BE2C (cell line): ENCODE measurements around the gene ARHGAP28.

ENCODE experiments used
- DNase-seq: peaks from one replicate; pipeline ENCODE4 v3.0.0-alpha.2; 2020
- H3K27me3 ChIP-seq: fragments of 250-450 bp; sonication (Bioruptor Pico); 2 replicates; pipeline ENCODE4 v1.5.1; 2020; ENCODE audit warnings: mild to moderate bottlenecking
- H3K36me3 ChIP-seq: fragments of 250-450 bp; sonication (Bioruptor Pico); 2 replicates; pipeline ENCODE4 v1.5.1; 2020; ENCODE audit warnings: mild to moderate bottlenecking
- H3K4me1 ChIP-seq: fragments of 250-450 bp; sonication (Bioruptor Pico); 2 replicates; pipeline ENCODE4 v1.5.1; 2020
- H3K4me3 ChIP-seq: 2 replicates; pipeline ENCODE4 v1.5.1; 2011; ENCODE audit warnings: low read depth, low read length
- H3K9me3 ChIP-seq: fragments of 250-450 bp; sonication (Bioruptor Pico); 2 replicates; pipeline ENCODE4 v1.5.1; 2020
- TF ChIP-seq, protein P1 (sequence below): IDR thresholded peaks from 2 replicates; pipeline ENCODE4 v1.5.1; 2012; ENCODE audit warnings: mild to moderate bottlenecking, low read depth, low read length

ARHGAP28 gene

DNA sequence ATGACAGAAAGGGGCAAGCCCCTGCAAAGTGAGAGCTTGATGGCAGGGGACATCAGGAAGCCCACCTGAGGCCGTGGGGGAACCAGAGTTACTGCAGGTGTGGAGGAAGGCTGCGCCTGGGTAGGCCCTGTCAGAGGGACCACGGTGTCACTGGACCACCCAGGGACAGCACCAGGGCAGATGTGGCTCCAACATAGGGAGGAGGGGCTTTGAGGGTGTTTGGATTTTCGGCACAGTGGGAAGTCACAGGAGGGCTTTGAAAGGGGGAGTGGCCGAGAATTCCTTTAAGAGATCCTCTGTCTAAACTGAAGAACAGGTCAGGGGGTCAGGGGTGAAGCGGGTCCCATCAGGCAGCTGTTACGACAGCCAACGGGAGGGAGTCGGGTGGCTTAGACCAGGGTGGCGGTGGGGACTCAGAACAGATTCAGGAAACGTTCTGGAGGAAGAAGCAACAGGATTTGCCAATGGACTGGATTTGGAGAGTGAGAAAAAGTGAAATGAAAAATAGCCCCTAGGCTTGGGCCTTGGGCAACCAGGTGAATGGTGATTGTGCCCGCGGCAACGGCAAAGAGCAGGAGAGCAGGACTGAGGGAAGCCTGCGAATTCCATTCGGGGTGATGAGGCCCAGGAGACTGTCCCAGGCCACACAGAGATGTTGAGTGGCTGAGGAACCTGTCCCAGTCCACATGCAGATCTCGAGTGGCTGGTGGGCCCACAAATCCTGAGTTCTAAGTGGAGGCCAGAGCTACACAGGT is 222.0 kb downstream of the ARHGAP28 start:
- Histone ChIP-seq H3K9me3 (no peaks in the 10 kb centered on the region), H3K4me1 (no peaks in the 10 kb centered on the region), H3K4me3 (no peak overlapping the region), H3K27me3 (no peaks in the 10 kb centered on the region), H3K36me3 (no peaks in the 10 kb centered on the region)
- DNase-seq, result no peak
- TF ChIP-seq, protein P1, sequence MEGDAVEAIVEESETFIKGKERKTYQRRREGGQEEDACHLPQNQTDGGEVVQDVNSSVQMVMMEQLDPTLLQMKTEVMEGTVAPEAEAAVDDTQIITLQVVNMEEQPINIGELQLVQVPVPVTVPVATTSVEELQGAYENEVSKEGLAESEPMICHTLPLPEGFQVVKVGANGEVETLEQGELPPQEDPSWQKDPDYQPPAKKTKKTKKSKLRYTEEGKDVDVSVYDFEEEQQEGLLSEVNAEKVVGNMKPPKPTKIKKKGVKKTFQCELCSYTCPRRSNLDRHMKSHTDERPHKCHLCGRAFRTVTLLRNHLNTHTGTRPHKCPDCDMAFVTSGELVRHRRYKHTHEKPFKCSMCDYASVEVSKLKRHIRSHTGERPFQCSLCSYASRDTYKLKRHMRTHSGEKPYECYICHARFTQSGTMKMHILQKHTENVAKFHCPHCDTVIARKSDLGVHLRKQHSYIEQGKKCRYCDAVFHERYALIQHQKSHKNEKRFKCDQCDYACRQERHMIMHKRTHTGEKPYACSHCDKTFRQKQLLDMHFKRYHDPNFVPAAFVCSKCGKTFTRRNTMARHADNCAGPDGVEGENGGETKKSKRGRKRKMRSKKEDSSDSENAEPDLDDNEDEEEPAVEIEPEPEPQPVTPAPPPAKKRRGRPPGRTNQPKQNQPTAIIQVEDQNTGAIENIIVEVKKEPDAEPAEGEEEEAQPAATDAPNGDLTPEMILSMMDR, result no peak

DNA sequence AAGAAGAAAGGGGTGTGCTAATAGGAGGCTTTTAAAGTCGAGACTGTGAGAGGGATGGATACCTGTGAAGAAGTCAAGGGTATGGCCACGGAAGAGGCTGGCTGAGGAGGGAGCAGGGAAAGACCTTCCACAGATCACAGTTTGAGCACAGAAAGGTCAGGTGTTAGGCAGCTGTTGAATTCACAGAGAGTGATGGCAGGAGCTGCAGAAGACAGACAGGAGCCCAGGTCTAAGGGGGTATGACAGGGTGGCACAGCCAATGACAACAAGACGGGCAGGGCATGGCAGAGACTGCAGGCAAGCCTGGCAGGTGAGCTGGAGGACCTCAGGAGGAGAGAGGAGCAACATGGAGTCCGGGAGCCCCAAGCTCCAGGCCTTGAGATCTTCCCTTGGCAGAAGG is 225.0 kb downstream of the ARHGAP28 start:
- Histone ChIP-seq H3K27me3 (no peaks in the 10 kb centered on the region), H3K4me1 (no peaks in the 10 kb centered on the region), H3K4me3 (no peak overlapping the region), H3K9me3 (no peaks in the 10 kb centered on the region), H3K36me3 (no peaks in the 10 kb centered on the region)
- no peak for DNase-seq
- TF ChIP-seq, protein P1, result no peak

- Histone ChIP-seq H3K4me1 (no peaks in the 10 kb centered on the region), H3K4me3 (no peak overlapping the region), H3K9me3 (no peaks in the 10 kb centered on the region), H3K27me3 (no peaks in the 10 kb centered on the region), H3K36me3 (no peaks in the 10 kb centered on the region)
- DNase-seq, result no peak
- TF ChIP-seq, protein P1, result no peak
These were observed 225.8 kb downstream of the ARHGAP28 start for GRCh38 chr18:6955304-6955703.

DNA sequence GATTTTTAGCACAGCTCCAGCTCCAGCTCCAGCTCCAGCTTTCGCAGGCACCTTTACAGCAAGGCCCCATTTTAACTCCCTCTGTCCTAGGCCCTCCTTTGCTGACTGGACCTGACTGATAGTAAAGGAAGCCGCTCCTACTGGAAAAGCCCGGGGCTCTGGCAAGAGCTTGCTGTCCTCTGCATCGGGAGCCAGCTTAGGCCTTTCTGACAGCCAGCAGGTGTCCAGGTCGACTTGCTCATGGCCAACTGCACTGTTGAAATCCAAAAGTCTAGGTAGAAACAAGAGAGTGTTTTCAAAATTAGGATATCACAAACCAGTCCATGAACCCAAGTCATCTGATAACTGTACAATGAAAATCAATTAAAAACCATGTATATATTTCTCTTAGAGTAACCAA is 227.0 kb downstream of the ARHGAP28 start:
- no peaks in the 10 kb centered on the region for H3K4me1 ChIP-seq
- TF ChIP-seq, protein P1, result no peak
- H3K9me3 ChIP-seq, result no peaks in the 10 kb centered on the region
- DNase-seq, result no peak
- no peaks in the 10 kb centered on the region for H3K27me3 ChIP-seq
- H3K4me3 ChIP-seq, result no peak overlapping the region
- H3K36me3 ChIP-seq, result no peaks in the 10 kb centered on the region

GRCh38 chr18:6956999-6957398 is 227.5 kb downstream of the ARHGAP28 start:
- Histone ChIP-seq H3K4me3 (no peak overlapping the region), H3K27me3 (no peaks in the 10 kb centered on the region), H3K36me3 (no peaks in the 10 kb centered on the region), H3K4me1 (no peaks in the 10 kb centered on the region), H3K9me3 (no peaks in the 10 kb centered on the region)
- TF ChIP-seq, protein P1, result no peak
- DNase-seq, result no peak

DNA sequence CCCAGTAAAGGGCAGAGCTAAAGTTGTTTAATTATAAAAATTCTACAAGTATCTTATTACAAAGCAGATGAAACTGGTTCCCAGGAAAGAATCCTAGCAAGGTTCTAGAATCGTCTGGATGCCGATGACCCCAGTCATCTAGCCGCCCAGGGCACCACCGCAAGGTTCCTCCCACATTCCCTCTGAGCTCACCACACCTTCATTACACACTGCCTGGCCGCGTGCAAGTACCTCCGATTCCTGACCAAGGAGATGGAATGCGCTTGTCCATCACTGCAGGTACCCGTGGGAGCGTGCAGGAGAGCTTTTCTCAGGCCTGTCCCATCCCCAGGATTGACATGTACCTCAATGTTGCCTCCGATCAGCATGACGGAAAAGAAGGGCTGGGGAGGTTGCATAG is 229.6 kb downstream of the ARHGAP28 start:
- H3K36me3 ChIP-seq, result no peaks in the 10 kb centered on the region
- DNase-seq, result no peak
- TF ChIP-seq, protein P1, result no peak
- no peaks in the 10 kb centered on the region for H3K9me3 ChIP-seq
- H3K4me3 ChIP-seq, result no peak overlapping the region
- H3K27me3 ChIP-seq, result no peaks in the 10 kb centered on the region
- H3K4me1 ChIP-seq, result no peaks in the 10 kb centered on the region
